ENCODE results near the gene DMRTA2. TPM values are rescaled to one million over a fixed set of nuclear protein-coding genes. Genes with fewer than 3 reads are reported as not detected.

The DMRTA2 gene
- total and polyA plus RNA-seq, 2 of the 4 experiments (the other 2 are of a cell fraction), result 0.02 TPM; not detected in 1

- TF ChIP-seq MXI1 (IDR thresholded peaks at IDR 0.05; ENCODE audit: borderline replicate concordance, low read depth, low read length), result no peak
- no peak for TF ChIP-seq NFE2L2 (IDR thresholded peaks at IDR 0.05; ENCODE audit: low read depth, low read length)
- no peak for TF ChIP-seq FOS (IDR thresholded peaks at IDR 0.05; ENCODE audit: low read depth, low read length)
- TF ChIP-seq CHD1 (IDR thresholded peaks at IDR 0.05; ENCODE audit: low read depth, low read length), result no peak
Measured at GRCh38 chr1:50421768-50422674, 1.2 kb downstream of the DMRTA2 start (continued).

GRCh38 chr1:50421366-50421748, 1.9 kb downstream of the DMRTA2 start:
- WGBS, 2 experiments (ENCODE audit: extremely low coverage in 2 of 2, insufficient read length in 1 of 2), result 5% methylated on average over 33 of the region's 38 CpGs; no CpG with 5 or more reads in 1 of the 2 experiments
- Histone ChIP-seq H4K5ac (ENCODE audit: low read depth, low read length) (no peak overlapping the region), H3K27me3 (ENCODE audit: control insufficient read depth, insufficient read depth, low read length) (peaks cover 98% of the 10 kb centered on the region), H2AFZ (replicated peaks; ENCODE audit: low read length, poor library complexity) (peak overlapping the region; percentile 65), H3K4ac (ENCODE audit: low read depth, low read length) (no peak overlapping the region), H3K4me1 (ENCODE audit: control insufficient read depth, insufficient read depth, low read length) (peaks cover 2% of the 10 kb centered on the region; the same call in 1 of the 2 replicates), H4K8ac (ENCODE audit: low read depth in 2 of 2, low read length in 2 of 2) (no peak overlapping the region), H3K9ac (ENCODE audit: low read depth, low read length) (no peak overlapping the region), H2BK120ac (ENCODE audit: low read depth, low read length) (no peak overlapping the region), H2BK5ac (ENCODE audit: low read depth, low read length, poor library complexity, severe bottlenecking) (no peak overlapping the region), H3K18ac (ENCODE audit: low read depth, low read length) (no peak overlapping the region), H3K4me2 (ENCODE audit: low read depth, low read length) (no peak overlapping the region), H4K20me1 (ENCODE audit: insufficient read depth, low read length) (0 out of 2 replicates have a peak, but pooled peaks cover 11% of the 10 kb centered on the region), H4K91ac (ENCODE audit: insufficient read depth, low read depth, low read length) (no peak overlapping the region), H3K9me3 (ENCODE audit: control insufficient read depth, insufficient read depth, low read length) (peaks cover 8% of the 10 kb centered on the region; the same call in 1 of the 2 replicates), H3K23ac (ENCODE audit: low read depth, low read length) (no peak overlapping the region), H2BK20ac (ENCODE audit: low read depth, low read length) (no peak overlapping the region), H3K56ac (ENCODE audit: extremely low read depth, insufficient read depth, low read length) (no peak overlapping the region), H2AK9ac (replicated peaks; ENCODE audit: low read depth, low read length, poor library complexity) (no peak overlapping the region), H3K14ac (replicated peaks; ENCODE audit: low read depth, low read length) (no peak overlapping the region), H3K79me1 (ENCODE audit: low read depth in 1 of 2, low read length in 2 of 2) (no peaks in the 10 kb centered on the region), H2BK15ac (ENCODE audit: low read depth, low read length) (no peak overlapping the region), H3K36me3 (ENCODE audit: control insufficient read depth, insufficient read depth, low read length) (no peaks in the 10 kb centered on the region), H2AK5ac (ENCODE audit: low read depth, low read length) (no peak overlapping the region), H3K4me3 (ENCODE audit: insufficient read depth, low read depth, low read length) (no peak overlapping the region), H3K9me1 (ENCODE audit: insufficient read depth, low read length) (peaks cover 6% of the 10 kb centered on the region; the same call in 1 of the 2 replicates), H3K27ac (ENCODE audit: insufficient read depth, low read length) (no peak overlapping the region)
- DNase-seq (no peak), ATAC-seq (ENCODE audit: low read depth) (no peak)
- ChIA-PET POLR2A (ENCODE audit: unreplicated experiment) (no interaction called here), CTCF (no interaction called here)
- intact Hi-C loops (cut with micrococcal nuclease) (no loop called here), dilution Hi-C loops (cut with HindIII; ENCODE audit: low sequenced_read_pairs, unreplicated experiment) (no loop called here), in situ Hi-C loops (cut with MboI; ENCODE audit: low sequenced_read_pairs) (no loop called here)
- BruUV-seq (replicated peaks), result no TSS peak
- TF ChIP-seq FOS (IDR thresholded peaks at IDR 0.05; ENCODE audit: low read depth, low read length) (no peak), MXI1 (IDR thresholded peaks at IDR 0.05; ENCODE audit: borderline replicate concordance, low read depth, low read length) (no peak), CTCF (conservative IDR thresholded peaks at IDR 0.05; ENCODE audit: low read depth, low read length) (no peak), BHLHE40 (IDR thresholded peaks at IDR 0.05; ENCODE audit: low read depth, low read length) (no peak), SMC3 (IDR thresholded peaks at IDR 0.05; ENCODE audit: low read depth, low read length) (no peak), POLR2A (IDR thresholded peaks at IDR 0.05; ENCODE audit: low read depth, low read length) (no peak), RAD21 (IDR thresholded peaks at IDR 0.05; ENCODE audit: low read length) (no peak), RFX5 (IDR thresholded peaks at IDR 0.05; ENCODE audit: low read depth, low read length) (no peak), CHD1 (IDR thresholded peaks at IDR 0.05; ENCODE audit: low read depth, low read length) (no peak), MAFK (IDR thresholded peaks at IDR 0.05; ENCODE audit: low read depth, low read length) (no peak), RCOR1 (IDR thresholded peaks at IDR 0.05; ENCODE audit: insufficient replicate concordance, low read length) (no peak), CEBPB (IDR thresholded peaks at IDR 0.05; ENCODE audit: low read depth, low read length) (no peak), MAZ (IDR thresholded peaks at IDR 0.05; ENCODE audit: borderline replicate concordance, low read depth, low read length) (no peak)

Data from IMR-90 (cell line).